Ovary (tissue), 3 donors: ENCODE results near the gene PGRMC2.

Experiments
- CTCF ChIP-seq, 3 donors: fragments of 450-650 bp in 2 of 3; fragments of 200-600 bp in 1 of 3; IDR thresholded peaks; one replicate each; pipeline versions ENCODE4 v1.5.1 to v1.8.0; 2016 to 2022; ENCODE audit warnings: antibody characterized with exemption in 3 of 3, mild to moderate bottlenecking in 1 of 3
- EP300 ChIP-seq: sonication (generic); formaldehyde crosslinking; IDR thresholded peaks from one replicate; pipeline ENCODE4 v1.6.1; 2017; ENCODE audit warnings: antibody characterized with exemption
- donor health status: DM: no; HTN: no; CAD: no.

GRCh38 chr4:128277856-128278255 lies 9.8 kb downstream of the PGRMC2 start:
- TF ChIP-seq CTCF (IDR thresholded peaks at IDR 0.05) (no peak), EP300 (no peak)
